Osteoblast (primary cell): ENCODE measurements around the gene SHD. TPM values are rescaled to one million over a fixed set of nuclear protein-coding genes. Genes with fewer than 3 reads are reported as not detected.
A peak's percentile ranks its signal among the peaks of the same experiment; 100 is the strongest.
"Not testable (repeated sequence)": the region's sequence is repeated elsewhere in the genome, so short reads cannot be mapped to it uniquely, and the experiment has no call there.

Source experiments
- DNase-seq: peaks from one replicate; pipeline ENCODE4 v3.0.0; 2011; ENCODE audit warnings: low spot score, mixed read lengths; ENCODE audit not compliant: insufficient read length; ENCODE audit errors: missing footprints
- H2AFZ ChIP-seq: 2 replicates; pipeline ENCODE4 v1.6.0; 2011; ENCODE audit warnings: mild to moderate bottlenecking, low read length
- H3K27ac ChIP-seq: 2 replicates; pipeline ENCODE4 v1.5.1; 2011; ENCODE audit warnings: mild to moderate bottlenecking, low read depth, low read length, moderate library complexity
- H3K27me3 ChIP-seq: 2 replicates; pipeline ENCODE4 v1.6.0; 2012; ENCODE audit warnings: mild to moderate bottlenecking, control low read depth, inconsistent platforms, low read length, moderate library complexity; ENCODE audit not compliant: insufficient read depth
- H3K36me3 ChIP-seq: 2 replicates; pipeline ENCODE4 v1.5.1; 2011; ENCODE audit warnings: mild to moderate bottlenecking, low read length, control low read depth, moderate library complexity; ENCODE audit not compliant: insufficient read depth
- H3K4me1 ChIP-seq: 2 replicates; pipeline ENCODE4 v1.5.1; 2011; ENCODE audit warnings: mild to moderate bottlenecking, low read length, control low read depth, moderate library complexity; ENCODE audit not compliant: insufficient read depth
- H3K4me2 ChIP-seq: 2 replicates; pipeline ENCODE4 v1.6.0; 2011; ENCODE audit warnings: mild to moderate bottlenecking, low read length; ENCODE audit not compliant: insufficient read depth
- H3K4me3 ChIP-seq: fragments of 200-600 bp; sonication (generic); 3 replicates; pipeline ENCODE4 v1.5.1; 2012; ENCODE audit warnings: mild to moderate bottlenecking, low read length, inconsistent platforms; ENCODE audit not compliant: insufficient read depth
- H3K79me2 ChIP-seq: 2 replicates; pipeline ENCODE4 v1.6.0; 2012; ENCODE audit warnings: mild to moderate bottlenecking, low read length, control low read depth, inconsistent platforms; ENCODE audit not compliant: insufficient read depth
- H3K9me3 ChIP-seq: 2 replicates; pipeline ENCODE4 v1.5.1; 2011; ENCODE audit warnings: low read depth, low read length, control low read depth
- H4K20me1 ChIP-seq: 2 replicates; pipeline ENCODE4 v1.6.0; 2012; ENCODE audit warnings: mild to moderate bottlenecking, low read length, control low read depth; ENCODE audit not compliant: insufficient read depth
- CTCF ChIP-seq: IDR thresholded peaks from 2 replicates; pipeline ENCODE4 v1.5.1; 2011; ENCODE audit warnings: mild to moderate bottlenecking, low read depth, low read length, moderate library complexity; ENCODE audit errors: extremely low read depth
- total RNA-seq: library from RNA; depleted of rRNA; stranded (reverse); fragments of >200 nt; gene quantifications from 2 replicates; pipeline ENCODE4 v1.2.3, GENCODE V29; 2012

The SHD gene
- not detected in 2 replicates for total RNA-seq

- no peaks in the 10 kb centered on the region for H4K20me1 ChIP-seq
- H3K79me2 ChIP-seq: no peaks in the 10 kb centered on the region
- H3K36me3 ChIP-seq: no peaks in the 10 kb centered on the region
- no peak for TF ChIP-seq CTCF
- no peak within 1 kb of the TSS for H2AFZ ChIP-seq
- H3K4me3 ChIP-seq: no peak within 1 kb of the TSS
- peak; percentile 77 for DNase-seq
- peaks cover 32% of the 10 kb centered on the region for H3K27me3 ChIP-seq
- H3K4me1 ChIP-seq: no peaks in the 10 kb centered on the region
- no peak within 1 kb of the TSS for H3K27ac ChIP-seq
- no peak within 1 kb of the TSS for H3K4me2 ChIP-seq
- no peaks in the 10 kb centered on the region for H3K9me3 ChIP-seq
These were observed at the start of gene SHD for GRCh38 chr19:4278419-4279266. SHD (plus strand) TSS chr19:4279266; CDS start chr19:4280064, 798 bp downstream.

GRCh38 chr19:4230237-4230636 lies 48.8 kb upstream of the SHD start:
- not testable (repeated sequence) for H3K9me3 ChIP-seq, H3K36me3 ChIP-seq, H2AFZ ChIP-seq, H3K4me2 ChIP-seq, DNase-seq, H3K79me2 ChIP-seq, H4K20me1 ChIP-seq, H3K27ac ChIP-seq, H3K4me3 ChIP-seq
- peaks cover 12% of the 10 kb centered on the region for H3K4me1 ChIP-seq
- peaks cover 20% of the 10 kb centered on the region for H3K27me3 ChIP-seq

GRCh38 chr19:4231521-4231920 lies 47.5 kb upstream of the SHD start:
- DNase-seq, H3K4me3 ChIP-seq, H3K36me3 ChIP-seq, H3K9me3 ChIP-seq, H4K20me1 ChIP-seq, H3K79me2 ChIP-seq, H3K4me2 ChIP-seq, H2AFZ ChIP-seq, H3K27ac ChIP-seq: not testable (repeated sequence)
- Histone ChIP-seq H3K27me3 (peaks cover 17% of the 10 kb centered on the region), H3K4me1 (peaks cover 12% of the 10 kb centered on the region)

- peaks cover 12% of the 10 kb centered on the region for H3K4me1 ChIP-seq
These were observed 46.9 kb upstream of the SHD start for GRCh38 chr19:4232139-4232538.

GRCh38 chr19:4232614-4233281 lies 46.3 kb upstream of the SHD start:
- Histone ChIP-seq H3K36me3 (no peaks in the 10 kb centered on the region), H2AFZ (no peak overlapping the region), H3K4me3 (no peak overlapping the region), H3K79me2 (no peaks in the 10 kb centered on the region), H3K9me3 (no peaks in the 10 kb centered on the region), H3K27me3 (peaks cover 12% of the 10 kb centered on the region), H3K4me1 (peaks cover 12% of the 10 kb centered on the region), H4K20me1 (no peaks in the 10 kb centered on the region), H3K4me2 (no peak overlapping the region), H3K27ac (no peak overlapping the region)
- no peak for TF ChIP-seq CTCF
- DNase-seq: no peak

More at GRCh38 chr19:4232139-4232538, 46.9 kb upstream of the SHD start:
- H3K9me3 ChIP-seq, H4K20me1 ChIP-seq, H3K36me3 ChIP-seq, DNase-seq, H2AFZ ChIP-seq, H3K79me2 ChIP-seq, H3K27ac ChIP-seq, H3K4me2 ChIP-seq, H3K4me3 ChIP-seq: not testable (repeated sequence)
- peaks cover 17% of the 10 kb centered on the region for H3K27me3 ChIP-seq
